ENCODE measurements around the gene AMN.

Gene AMN

DNA sequence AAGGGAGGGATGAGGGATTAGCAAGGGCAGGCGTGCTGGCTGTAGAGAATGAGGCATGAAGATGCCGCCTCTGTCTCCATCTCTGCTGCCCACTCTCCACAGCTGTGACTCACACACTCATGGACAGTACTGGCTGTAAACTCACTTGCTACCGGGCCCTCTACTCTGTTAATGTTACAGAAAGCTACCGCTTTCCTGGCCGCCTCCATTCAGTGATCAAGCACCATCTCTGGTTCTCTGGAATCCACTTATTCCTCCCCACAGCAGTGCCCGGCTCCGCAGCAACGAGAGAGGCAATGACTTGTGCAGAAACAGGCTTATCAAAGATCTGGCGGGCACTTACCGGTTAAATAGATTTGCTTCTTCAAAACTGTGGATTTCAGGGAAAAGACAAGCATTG is 34.8 kb downstream of the AMN start:
- no peak overlapping the region for H3K4me3 ChIP-seq (ENCODE audit: low read length)
- TF ChIP-seq ZNF274 (IDR thresholded peaks at IDR 0.05; ENCODE audit: low read depth, low read length): no peak

- no peak for TF ChIP-seq ZNF274 (IDR thresholded peaks at IDR 0.05; ENCODE audit: low read depth, low read length)
- H3K4me3 ChIP-seq (ENCODE audit: low read length): no peak overlapping the region
Observed at GRCh38 chr14:102958461-102958860, 36.0 kb downstream of the AMN start.

DNA sequence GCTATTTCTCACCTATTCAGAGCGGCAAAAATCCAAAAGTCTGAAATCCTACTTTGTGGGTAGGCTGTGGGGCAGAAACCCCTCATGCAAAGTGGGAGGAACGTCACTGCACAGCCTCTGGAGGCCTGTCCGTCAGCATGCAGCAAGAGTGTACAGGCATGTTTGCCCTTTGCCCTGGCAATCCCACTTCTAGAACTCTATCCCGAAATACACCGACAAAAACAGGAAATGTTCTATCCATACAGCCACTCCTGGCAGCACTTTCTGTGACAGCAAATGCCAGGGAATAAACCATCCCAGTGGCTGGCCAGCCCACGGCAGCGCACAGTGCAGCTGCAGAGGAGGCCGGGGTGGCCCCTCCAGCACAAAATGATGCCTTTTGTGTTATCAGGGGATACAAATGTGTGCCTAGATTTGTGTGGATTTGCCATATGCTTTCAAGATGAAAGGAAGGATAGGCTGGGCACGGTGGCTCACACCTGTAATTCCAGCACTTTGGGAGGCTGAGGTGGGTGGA is 39.7 kb downstream of the AMN start:
- no peak for TF ChIP-seq ZNF274 (IDR thresholded peaks at IDR 0.05; ENCODE audit: low read depth, low read length)
- no peak overlapping the region for H3K4me3 ChIP-seq (ENCODE audit: low read length)

DNA sequence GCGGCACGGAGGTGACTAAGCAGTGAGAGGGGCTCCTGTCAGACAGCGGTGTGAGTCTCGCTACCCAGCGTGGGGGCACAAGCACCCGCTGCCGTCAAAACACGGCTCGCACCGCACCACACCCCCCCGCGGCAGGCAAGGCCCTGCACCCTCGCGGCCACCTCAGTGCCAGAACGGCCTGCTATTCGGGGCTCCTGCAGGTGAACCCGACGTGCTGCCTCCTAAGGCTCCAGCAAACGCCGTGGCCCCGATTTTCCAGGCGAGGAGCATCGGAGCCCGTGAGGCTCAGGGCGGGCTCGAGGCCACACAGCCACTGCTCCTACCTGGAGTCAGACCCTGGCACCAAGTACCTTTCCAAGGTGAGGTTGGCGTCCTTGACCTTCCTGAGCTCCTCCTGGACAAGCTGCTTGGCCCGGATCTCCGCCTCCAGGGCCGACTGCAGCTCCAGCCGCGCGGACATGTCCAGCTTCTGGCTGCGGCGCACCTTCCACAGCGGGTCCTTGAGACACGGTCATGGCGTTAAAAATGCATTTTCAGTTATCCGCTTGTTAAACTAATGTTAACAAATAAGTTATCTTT is 41.8 kb downstream of the AMN start:
- H3K4me3 ChIP-seq (ENCODE audit: low read length): no peak overlapping the region
- no peak for TF ChIP-seq ZNF274 (IDR thresholded peaks at IDR 0.05; ENCODE audit: low read depth, low read length)

DNA sequence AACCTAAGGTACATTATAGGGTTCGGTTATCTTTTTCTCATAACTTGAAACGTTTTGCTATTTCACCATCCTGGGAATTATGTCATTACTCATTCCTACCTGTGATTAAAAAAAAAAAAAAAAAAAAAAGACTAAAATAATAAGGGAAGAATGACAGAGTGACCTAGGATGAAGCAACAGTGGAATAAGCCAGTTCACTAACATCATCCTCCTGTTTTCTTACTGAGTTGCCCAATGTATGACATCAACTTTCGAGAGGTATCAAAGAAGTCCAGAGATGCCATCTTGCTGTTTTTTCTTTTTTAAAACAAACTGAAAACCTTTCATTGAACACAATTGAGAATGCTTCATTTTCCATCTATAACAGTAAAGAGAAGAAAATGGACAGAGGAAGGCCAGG is 42.8 kb downstream of the AMN start:
- no peak for TF ChIP-seq ZNF274 (IDR thresholded peaks at IDR 0.05; ENCODE audit: low read depth, low read length)
- no peak overlapping the region for H3K4me3 ChIP-seq (ENCODE audit: low read length)

DNA sequence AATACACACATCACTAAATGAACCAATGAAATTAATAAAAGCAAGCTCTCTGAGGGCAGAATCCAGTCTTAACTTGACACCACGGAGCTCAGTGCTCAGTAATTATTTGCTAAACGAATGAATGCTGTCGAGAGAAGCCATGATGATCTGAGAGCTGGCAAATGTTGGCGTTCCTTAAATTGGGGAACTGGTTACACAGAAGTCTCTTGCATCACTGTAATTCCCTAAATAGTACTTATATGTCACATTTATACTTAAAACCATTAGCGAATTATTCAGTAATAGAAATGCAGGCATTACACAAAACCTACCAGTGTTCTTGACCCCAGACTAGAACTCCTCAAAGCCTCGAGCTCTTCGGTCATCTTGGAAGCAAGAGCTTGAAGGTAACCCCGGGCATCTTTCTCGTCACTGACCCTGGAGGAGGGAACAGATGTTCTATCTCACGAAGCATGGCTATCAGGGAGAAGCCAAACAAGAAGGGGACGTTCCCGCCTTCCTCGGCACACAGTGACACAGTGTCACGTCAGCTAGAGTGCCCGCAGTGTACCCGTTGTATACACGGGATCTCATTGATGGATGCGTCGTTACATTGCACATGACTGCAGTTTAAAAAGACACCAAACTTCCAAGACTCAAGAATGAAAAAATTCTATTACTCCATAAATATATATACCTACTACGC is 43.6 kb downstream of the AMN start:
- H3K4me3 ChIP-seq (ENCODE audit: low read length): no peak overlapping the region
- TF ChIP-seq ZNF274 (IDR thresholded peaks at IDR 0.05; ENCODE audit: low read depth, low read length): no peak

- no peak overlapping the region for H3K4me3 ChIP-seq (ENCODE audit: low read length)
- TF ChIP-seq ZNF274 (IDR thresholded peaks at IDR 0.05; ENCODE audit: low read depth, low read length): no peak
Observed at GRCh38 chr14:102966681-102967505, 44.4 kb downstream of the AMN start.

- no peak for TF ChIP-seq ZNF274 (IDR thresholded peaks at IDR 0.05; ENCODE audit: low read depth, low read length)
- H3K4me3 ChIP-seq (ENCODE audit: low read length): no peak overlapping the region
Observed at GRCh38 chr14:102967506-102967795, 45.0 kb downstream of the AMN start.

GRCh38 chr14:102968306-102968705 is 45.8 kb downstream of the AMN start:
- H3K4me3 ChIP-seq (ENCODE audit: low read length): no peak overlapping the region
- TF ChIP-seq ZNF274 (IDR thresholded peaks at IDR 0.05; ENCODE audit: low read depth, low read length): no peak

DNA sequence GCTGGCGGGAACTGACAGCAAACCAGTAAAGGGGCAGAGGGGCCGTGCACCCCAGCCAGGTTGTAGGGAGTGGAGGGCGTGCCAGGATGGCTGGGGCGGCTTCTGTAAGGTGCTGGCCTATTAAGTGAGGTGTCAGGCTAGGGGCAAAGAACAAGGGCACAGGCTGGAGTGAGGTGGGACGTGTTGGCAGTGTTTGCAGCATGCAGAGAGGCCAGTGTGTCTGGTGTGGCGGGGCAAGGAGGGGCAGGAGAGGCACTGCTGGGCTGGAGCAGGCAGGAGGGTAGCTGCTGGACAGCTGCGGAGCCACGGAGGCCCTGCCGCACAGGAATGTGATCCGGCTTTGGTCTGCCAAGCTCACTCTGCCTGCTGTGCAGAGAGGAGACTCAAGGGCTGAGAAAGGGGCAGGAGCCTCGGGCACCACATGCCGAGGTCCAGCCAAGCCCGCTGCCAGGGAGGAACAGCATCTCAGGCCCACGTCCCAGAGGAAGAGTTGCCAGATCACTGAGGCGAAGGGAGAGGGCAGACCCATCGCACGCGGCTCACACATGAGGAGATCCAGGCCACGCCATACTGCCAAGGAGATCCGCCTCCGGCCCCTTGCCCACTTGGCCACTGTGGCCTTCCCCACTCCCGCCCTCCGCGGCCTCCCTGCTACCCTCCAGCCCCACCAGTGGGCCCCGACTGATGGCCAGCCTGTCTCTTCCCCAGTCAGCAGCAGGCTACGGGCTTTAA is 46.8 kb downstream of the AMN start:
- TF ChIP-seq ZNF274 (IDR thresholded peaks at IDR 0.05; ENCODE audit: low read depth, low read length): no peak
- no peak overlapping the region for H3K4me3 ChIP-seq (ENCODE audit: low read length)

GRCh38 chr14:102969901-102970300 is 47.4 kb downstream of the AMN start:
- H3K4me3 ChIP-seq (ENCODE audit: low read length): no peak overlapping the region
- no peak for TF ChIP-seq ZNF274 (IDR thresholded peaks at IDR 0.05; ENCODE audit: low read depth, low read length)

GRCh38 chr14:102970496-102970895 is 48.0 kb downstream of the AMN start:
- no peak overlapping the region for H3K4me3 ChIP-seq (ENCODE audit: low read length)
- no peak for TF ChIP-seq ZNF274 (IDR thresholded peaks at IDR 0.05; ENCODE audit: low read depth, low read length)

DNA sequence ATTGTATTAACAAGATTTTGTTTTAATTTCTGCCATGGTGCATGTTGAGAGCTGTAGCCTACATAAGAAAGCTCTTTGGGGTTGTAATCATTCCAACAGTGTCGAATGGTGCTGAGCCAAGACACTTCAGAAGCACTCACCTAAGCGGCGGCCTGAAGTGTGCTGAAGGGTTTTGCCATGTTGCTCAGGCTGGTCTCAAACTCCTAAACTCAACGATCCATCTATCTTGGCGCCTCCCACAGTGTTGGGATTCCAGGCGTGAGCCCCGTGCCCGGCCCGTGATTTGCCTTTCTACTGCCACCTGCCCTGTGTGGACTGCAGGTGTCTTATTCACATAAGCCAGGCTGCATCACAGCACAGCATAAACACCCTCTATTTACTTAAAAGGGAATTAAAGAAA is 48.9 kb downstream of the AMN start:
- no peak overlapping the region for H3K4me3 ChIP-seq (ENCODE audit: low read length)
- TF ChIP-seq ZNF274 (IDR thresholded peaks at IDR 0.05; ENCODE audit: low read depth, low read length): no peak

DNA sequence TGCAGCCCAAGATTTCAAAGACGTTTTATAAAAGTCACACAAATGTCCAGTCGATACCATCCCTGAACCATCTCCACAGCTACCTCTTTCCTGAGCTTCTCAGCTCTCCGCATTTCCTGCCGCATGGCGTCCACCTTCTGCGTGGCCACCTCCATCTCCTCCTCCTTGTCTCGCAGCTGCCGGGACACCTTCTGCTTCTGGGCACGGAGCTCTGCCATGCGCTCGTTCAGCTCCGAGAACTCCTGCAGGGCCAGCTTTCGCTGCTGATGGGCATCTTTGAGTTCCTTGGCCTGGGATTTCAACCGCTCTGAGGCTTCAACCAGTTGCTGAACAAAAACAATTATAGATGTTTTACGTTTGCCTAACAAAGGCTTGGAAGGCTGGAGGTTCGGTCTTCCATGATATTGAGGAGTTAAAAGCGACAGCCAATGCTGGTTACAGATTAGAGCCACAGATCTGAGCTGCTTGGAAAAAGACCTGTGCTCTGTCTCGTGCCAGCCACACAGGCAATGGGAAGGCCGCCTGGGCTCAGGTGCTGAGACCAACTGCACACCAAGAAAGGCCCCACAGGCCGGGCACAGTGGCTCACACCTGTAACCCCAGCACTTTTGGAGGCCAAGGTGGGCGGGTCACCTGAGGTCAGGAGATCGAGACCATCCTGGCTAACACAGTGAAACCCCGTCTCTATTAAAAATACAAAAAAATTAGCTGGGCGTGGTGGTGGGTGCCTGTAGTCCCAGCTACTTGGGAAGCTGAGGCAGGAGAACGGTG is 49.6 kb downstream of the AMN start:
- no peak for TF ChIP-seq ZNF274 (IDR thresholded peaks at IDR 0.05; ENCODE audit: low read depth, low read length)
- no peak overlapping the region for H3K4me3 ChIP-seq (ENCODE audit: low read length)

Data from GM08714 (cell line).